Occipital lobe (tissue), 2 donors: Measurements from ENCODE around the gene NETO1. TPM values are rescaled to one million over a fixed set of nuclear protein-coding genes. Genes with fewer than 3 reads are reported as not detected.

Source experiments
- DNase-seq: peaks from one replicate; lab custom pipeline; 2025; lab: John Stamatoyannopoulos, UW
- total RNA-seq: library from RNA; depleted of rRNA; stranded (reverse); fragments of >200 nt; gene quantifications from one replicate; pipeline ENCODE4 v1.2.3, GENCODE V29; 2014

The NETO1 gene, protein sequence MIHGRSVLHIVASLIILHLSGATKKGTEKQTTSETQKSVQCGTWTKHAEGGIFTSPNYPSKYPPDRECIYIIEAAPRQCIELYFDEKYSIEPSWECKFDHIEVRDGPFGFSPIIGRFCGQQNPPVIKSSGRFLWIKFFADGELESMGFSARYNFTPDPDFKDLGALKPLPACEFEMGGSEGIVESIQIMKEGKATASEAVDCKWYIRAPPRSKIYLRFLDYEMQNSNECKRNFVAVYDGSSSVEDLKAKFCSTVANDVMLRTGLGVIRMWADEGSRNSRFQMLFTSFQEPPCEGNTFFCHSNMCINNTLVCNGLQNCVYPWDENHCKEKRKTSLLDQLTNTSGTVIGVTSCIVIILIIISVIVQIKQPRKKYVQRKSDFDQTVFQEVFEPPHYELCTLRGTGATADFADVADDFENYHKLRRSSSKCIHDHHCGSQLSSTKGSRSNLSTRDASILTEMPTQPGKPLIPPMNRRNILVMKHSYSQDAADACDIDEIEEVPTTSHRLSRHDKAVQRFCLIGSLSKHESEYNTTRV
- total RNA-seq = 47.7 TPM

DNA sequence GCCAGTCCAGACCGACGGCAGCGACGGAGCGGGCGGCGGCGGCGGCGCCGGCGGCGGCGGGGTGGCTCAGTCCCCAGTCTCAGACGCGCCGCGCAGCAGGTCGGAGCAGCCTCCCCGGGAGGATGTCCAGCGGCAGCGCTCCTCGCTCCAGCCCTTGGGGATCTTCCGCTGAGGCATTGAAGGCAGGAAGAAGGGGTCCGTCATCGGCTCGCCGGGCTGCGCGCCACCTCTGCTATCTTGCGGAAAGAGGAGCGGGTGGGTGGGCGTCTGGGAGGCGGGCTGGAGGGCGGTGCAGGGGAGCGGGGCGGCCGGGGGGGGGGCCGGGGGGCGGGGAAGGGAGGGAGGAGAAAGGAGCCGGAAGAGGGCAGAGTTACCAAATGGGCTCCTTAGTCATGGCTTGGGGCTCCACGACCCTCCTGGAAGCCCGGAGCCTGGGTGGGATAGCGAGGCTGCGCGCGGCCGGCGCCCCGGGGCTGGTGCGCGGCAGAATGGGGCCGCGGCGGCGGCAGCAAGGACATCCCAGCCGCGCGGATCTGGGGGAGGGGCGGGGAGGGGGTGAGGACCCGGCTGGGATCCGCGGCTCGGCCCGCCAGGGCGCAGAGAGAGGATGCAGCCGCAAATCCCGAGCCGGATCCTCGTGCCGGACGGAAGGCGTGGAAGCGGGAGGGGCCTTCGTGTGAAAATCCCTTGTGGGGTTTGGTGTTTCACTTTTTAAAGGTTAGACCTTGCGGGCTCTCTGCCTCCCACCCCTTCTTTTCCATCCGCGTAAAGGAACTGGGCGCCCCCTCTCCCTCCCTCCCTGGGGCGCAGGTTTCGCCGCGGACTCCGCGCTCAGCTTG, at the start of gene NETO1:
Gene NETO1 (minus strand): TSS at position 242 of the 839 bp plus-strand sequence. CDS start 696 bp downstream, outside the sequence.
- DNase-seq = no peak

DNA sequence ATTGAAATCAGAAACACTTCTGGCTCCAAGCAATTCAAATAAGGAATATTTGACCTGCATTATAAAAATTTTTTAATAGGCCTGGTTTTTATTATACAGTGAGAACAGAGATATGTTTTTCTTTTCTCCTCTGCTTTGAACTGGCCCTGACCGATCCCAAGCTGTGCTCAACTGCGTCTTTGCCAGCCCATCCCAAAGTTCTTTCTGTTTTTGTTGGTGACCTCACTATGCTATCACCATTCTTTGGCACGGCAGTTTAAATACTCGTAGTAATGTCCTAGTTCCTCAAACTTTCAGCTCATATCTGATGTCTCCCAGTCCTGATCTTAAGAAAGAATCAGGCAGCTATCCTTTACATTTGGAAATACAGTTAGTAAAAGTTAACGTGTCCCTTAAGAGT, 42.3 kb upstream of the NETO1 start:
- DNase-seq = no peak

DNA sequence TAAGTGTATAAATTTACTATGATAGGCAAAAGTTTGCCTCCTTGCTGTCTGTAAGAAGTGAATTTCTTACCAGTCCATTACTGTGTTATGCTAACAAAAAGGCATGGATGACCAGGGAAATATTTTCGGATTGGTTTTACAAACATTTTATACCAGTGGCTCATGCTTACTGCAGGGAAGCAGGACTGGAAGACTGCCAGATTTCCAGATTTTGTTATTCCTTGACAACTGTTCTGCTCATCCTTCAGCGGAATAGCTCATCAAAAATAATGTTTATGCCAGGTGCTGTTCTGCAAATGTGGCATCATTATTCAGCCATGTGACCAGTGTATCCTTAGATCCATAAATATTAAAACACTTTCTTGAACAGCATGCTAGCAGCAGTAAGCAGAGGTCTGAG, 40.4 kb upstream of the NETO1 start:
- no peak for DNase-seq

DNA sequence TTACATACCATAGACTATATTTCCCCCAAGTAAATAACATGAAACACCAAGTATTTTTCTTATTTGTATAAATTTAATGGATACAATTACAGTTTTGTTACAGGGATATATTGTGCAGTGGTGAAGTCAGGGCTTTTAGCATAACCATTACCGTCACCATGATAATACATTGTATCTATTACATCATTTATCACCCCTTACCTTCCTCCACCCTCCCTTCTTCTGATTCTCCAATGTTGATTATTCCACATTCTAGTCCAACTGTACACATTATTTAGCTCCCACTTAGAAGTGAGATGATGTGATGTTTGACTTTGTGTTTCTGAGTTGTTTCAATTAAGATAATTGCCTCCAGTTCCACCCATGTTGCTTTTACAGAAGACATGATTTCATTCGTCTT, 35.2 kb upstream of the NETO1 start:
- no peak for DNase-seq

DNA sequence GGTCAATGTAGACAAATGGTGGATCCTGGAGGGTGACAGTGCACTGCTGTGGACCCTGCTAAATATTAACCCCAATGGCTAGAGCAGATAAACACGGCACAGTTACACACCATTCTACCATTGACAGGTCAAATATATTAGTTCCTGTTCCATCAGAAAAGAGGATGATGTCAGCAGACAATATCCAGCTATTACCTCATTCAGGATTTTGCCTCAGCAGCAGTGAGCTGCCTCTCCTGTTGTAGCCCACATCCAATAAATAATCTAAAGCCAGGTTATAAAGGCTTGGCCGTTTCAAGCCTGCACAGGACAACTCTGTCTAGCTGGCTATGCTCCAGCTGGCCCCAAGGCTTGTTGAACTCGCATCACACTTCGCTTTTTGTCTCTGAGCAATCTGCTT, 31.6 kb upstream of the NETO1 start:
- DNase-seq = no peak

- no peak for DNase-seq
These were observed 31.1 kb upstream of the NETO1 start for GRCh38 chr18:72898870-72899269.

GRCh38 chr18:72895548-72895947, 27.8 kb upstream of the NETO1 start:
- no peak for DNase-seq

- no peak for DNase-seq
These were observed 10.8 kb upstream of the NETO1 start for GRCh38 chr18:72878561-72878960.

- DNase-seq = no peak
These were observed 10.4 kb upstream of the NETO1 start for GRCh38 chr18:72878143-72878542.

GRCh38 chr18:72871091-72871490, 3.3 kb upstream of the NETO1 start:
- no peak for DNase-seq

- no peak for DNase-seq
These were observed 1.7 kb upstream of the NETO1 start for GRCh38 chr18:72869226-72870185.

GRCh38 chr18:72868585-72869225, 918 bp upstream of the NETO1 start:
- no peak for DNase-seq

DNA sequence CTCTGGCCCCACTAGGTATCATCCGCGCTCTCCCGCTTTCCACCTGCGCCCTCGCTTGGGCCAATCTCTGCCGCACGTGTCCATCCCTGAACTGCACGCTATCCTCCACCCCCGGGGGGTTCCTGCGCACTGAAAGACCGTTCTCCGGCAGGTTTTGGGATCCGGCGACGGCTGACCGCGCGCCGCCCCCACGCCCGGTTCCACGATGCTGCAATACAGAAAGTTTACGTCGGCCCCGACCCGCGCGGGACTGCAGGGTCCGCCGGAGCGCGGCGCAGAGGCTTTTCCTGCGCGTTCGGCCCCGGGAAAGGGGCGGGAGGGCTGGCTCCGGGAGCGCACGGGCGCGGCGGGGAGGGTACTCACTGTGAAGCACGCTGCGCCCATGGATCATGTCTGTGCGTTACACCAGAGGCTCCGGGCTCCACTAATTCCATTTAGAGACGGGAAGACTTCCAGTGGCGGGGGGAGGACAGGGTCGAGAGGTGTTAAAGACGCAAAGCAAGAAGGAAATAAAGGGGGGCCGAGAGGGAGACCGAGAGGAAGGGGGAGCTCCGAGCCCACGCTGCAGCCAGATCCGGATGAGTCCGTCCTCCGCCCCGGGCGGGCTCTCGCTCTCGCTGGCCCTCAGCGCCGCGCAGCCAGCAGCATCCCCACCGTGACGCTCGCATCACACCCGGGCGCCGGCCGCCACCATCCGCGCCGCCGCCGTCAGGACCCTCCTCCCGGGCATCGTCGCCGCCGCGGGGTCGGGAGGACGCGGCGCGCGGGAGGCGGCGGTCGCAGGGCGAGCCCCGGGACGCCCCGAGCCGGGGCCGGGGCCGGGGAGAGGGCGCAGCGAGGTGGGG, 664 bp downstream of the NETO1 start:
- DNase-seq = no peak

DNA sequence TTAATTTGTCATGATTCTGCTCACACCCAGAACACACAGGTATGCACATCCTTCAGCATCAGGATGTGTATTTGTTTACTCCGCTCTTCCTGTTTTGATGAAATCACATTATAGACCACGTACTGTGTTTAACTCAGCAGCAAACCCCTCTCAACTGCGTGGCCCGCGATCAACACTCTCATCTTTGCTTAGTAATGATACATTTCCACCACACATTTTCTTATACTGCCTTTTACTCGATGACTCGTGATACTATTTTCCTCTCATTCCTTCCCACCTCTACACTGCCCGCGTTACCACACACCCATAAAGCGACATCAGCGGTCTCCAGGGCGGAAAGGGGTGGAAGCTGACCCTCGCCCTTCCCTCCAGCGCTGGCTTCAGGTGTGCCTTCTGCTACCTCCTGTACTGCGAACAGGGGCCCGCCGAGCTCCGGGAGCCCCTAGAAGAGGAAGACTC, 1.3 kb downstream of the NETO1 start:
- peak; percentile 43 for DNase-seq

- no peak for DNase-seq
These were observed 4.0 kb downstream of the NETO1 start for GRCh38 chr18:72863754-72864153.

DNA sequence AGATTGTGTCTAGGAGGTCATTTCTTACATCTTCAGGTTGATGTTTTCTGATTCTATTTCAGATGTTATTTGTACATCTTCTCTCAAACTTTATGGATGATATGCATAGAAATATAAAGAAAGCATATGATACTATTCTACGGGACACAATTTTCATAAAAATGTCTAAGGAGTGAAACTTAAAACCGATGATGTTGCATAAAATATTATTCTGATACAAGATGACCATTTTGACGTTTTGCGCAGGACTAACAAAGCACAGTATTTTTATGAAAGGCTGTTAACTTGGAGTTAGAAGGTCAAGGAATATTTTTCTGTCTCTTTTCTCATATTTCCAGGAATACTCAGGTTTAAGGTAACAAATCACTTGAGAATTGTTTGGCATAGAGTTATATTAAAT, 8.7 kb downstream of the NETO1 start:
- no peak for DNase-seq

DNA sequence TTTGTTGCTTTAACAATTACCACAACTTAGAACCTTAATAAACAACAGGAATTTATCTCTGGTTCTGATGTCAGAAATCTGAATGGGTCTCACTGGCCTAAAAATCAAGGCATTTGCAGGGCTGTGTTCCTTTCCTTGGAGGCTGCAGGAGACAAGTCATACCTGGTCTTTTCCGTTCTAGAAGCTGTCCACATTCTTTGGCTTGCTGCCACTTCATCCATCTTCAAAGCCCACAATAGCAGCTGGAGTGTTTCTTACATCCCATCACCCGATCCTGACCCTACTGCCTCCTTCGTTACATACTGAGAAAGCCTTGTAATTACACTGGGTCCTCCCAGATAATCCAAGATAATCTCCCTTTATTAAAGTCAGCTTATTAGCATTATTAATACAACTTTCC, 18.1 kb downstream of the NETO1 start:
- no peak for DNase-seq

DNA sequence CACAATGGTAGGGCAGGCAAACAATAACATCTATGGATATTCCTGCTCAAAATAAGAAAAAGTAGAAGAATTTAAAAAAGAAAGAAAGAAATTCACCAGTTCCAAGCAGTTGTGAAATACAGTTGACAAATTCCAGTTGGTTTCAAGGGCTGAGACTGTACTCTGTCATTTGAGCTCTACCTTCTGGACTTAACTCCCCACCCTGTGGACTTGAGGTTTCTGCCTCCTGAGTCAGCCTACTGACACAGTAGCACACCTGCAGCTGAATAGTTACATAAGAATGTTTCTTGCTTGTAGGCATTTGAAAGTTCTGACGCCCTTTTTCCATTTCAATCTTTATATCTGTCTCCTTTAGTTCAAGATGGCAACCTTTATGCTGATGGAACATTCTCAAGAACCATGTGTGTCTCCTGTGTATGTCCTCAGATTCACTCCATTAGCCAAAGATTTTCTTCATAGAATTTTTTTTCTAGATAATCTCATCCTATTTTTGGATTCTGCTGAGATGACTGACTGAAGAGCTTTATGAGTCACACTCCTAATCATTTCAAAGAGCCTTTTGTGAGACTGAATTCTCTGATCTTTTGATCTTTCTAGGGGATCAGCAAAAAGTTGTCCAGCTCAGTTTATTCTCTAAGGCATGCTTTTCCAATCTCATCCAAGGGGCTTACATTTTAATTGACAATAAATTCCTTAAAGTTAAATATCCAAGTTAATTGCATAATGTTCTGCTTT, 19.1 kb downstream of the NETO1 start:
- no peak for DNase-seq

DNA sequence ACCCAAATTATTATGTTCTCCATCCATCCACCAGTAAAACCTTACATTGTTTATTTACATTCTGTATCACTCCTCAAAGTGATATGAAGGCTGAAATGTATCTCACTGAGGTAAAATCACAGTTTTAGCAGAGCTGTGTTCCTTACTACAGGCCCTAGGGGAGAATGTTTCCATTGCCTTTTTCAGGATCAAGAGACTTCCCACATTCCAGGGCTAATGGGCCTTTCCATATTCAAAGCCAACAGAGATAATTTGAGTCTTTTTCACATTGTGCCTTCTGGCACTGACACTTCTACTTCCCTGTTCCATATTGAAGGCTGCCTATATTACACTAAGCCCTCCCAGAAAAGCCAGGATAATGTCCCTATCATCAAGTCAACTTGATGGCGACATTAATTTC, 20.0 kb downstream of the NETO1 start:
- DNase-seq = no peak
